Measurements from ENCODE around the gene PPIL4. TPM values are rescaled to one million over a fixed set of nuclear protein-coding genes. Genes with fewer than 3 reads are reported as not detected.

The PPIL4 gene
- total and polyA plus RNA-seq, 2 experiments from 2014 or later = 31.4 to 38.7 TPM

GRCh38 chr6:149510793-149511512 is 34.9 kb downstream of the PPIL4 start:
- no peaks in the 10 kb centered on the region for H3K4me1 ChIP-seq (ENCODE audit: insufficient read depth)

GRCh38 chr6:149508485-149508884 is 37.4 kb downstream of the PPIL4 start:
- Histone ChIP-seq H3K4me3 (no peak overlapping the region), H3K27ac (no peak overlapping the region), H3K27me3 (no peaks in the 10 kb centered on the region), H2AFZ (no peak overlapping the region), H3K4me2 (no peak overlapping the region), H3K36me3 (replicated peaks; ENCODE audit: insufficient read depth, low read depth) (no peaks in the 10 kb centered on the region), H3K9me2 (replicated peaks; ENCODE audit: insufficient read depth) (no peaks in the 10 kb centered on the region), H4K20me1 (ENCODE audit: insufficient read depth, poor library complexity, severe bottlenecking) (no peaks in the 10 kb centered on the region), H3K4me1 (ENCODE audit: insufficient read depth) (no peaks in the 10 kb centered on the region), H3K79me2 (peaks cover 4% of the 10 kb centered on the region), H3K9me3 (ENCODE audit: low read depth) (no peaks in the 10 kb centered on the region)
- 83% methylated on average over 3 of the region's 3 CpGs for WGBS (ENCODE audit: low lambda C conversion rate, missing lambda C conversion rate)
- DNase-seq (ENCODE audit: low spot score) = no peak
- TF ChIP-seq CTCF (IDR thresholded peaks at IDR 0.05; ENCODE audit: poor library complexity) (no peak), EZH2phosphoT487 (IDR thresholded peaks at IDR 0.05; ENCODE audit: low read depth, severe bottlenecking, unreplicated experiment) (no peak), EZH2 (IDR thresholded peaks at IDR 0.05; ENCODE audit: borderline replicate concordance) (no peak)

More at GRCh38 chr6:149510793-149511512, 34.9 kb downstream of the PPIL4 start:
- H3K36me3 ChIP-seq (replicated peaks; ENCODE audit: insufficient read depth, low read depth) = no peaks in the 10 kb centered on the region
- TF ChIP-seq EZH2 (IDR thresholded peaks at IDR 0.05; ENCODE audit: borderline replicate concordance) = no peak
- TF ChIP-seq CTCF (IDR thresholded peaks at IDR 0.05; ENCODE audit: poor library complexity) = no peak
- no peak for TF ChIP-seq EZH2phosphoT487 (IDR thresholded peaks at IDR 0.05; ENCODE audit: low read depth, severe bottlenecking, unreplicated experiment)
- H3K4me2 ChIP-seq = no peak overlapping the region
- no peaks in the 10 kb centered on the region for H3K9me3 ChIP-seq (ENCODE audit: low read depth)
- DNase-seq (ENCODE audit: low spot score) = no peak
- H2AFZ ChIP-seq = no peak overlapping the region
- H3K9me2 ChIP-seq (replicated peaks; ENCODE audit: insufficient read depth) = no peaks in the 10 kb centered on the region
- 93% methylated on average over 4 of the region's 4 CpGs for WGBS (ENCODE audit: low lambda C conversion rate, missing lambda C conversion rate)
- H4K20me1 ChIP-seq (ENCODE audit: insufficient read depth, poor library complexity, severe bottlenecking) = no peaks in the 10 kb centered on the region
- no peak overlapping the region for H3K4me3 ChIP-seq
- no peak overlapping the region for H3K27ac ChIP-seq
- H3K79me2 ChIP-seq = peaks cover 4% of the 10 kb centered on the region
- no peaks in the 10 kb centered on the region for H3K27me3 ChIP-seq

DNA sequence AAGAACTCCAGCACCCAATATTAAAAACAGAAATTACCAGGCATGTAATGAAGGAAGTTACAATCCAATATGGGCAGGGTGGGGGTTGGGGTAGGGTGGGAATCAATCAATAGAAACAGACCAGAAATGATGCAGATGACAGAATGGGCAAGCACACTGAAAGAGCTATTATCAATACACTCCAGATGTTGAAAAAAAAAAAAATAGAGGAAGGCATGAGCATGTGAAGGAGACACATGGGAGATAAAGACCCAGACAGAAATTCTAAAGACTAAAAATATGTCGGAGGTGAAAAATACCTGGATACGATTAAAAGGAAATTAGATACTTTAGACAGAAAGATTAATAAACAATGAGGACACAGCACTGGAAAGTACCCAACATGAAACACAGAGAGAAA is 42.0 kb downstream of the PPIL4 start:
- DNase-seq (ENCODE audit: low spot score) = no peak
- Histone ChIP-seq H3K27me3 (no peaks in the 10 kb centered on the region), H2AFZ (no peak overlapping the region), H3K4me2 (no peak overlapping the region), H3K4me1 (ENCODE audit: insufficient read depth) (no peaks in the 10 kb centered on the region), H3K36me3 (replicated peaks; ENCODE audit: insufficient read depth, low read depth) (no peaks in the 10 kb centered on the region), H3K9me3 (ENCODE audit: low read depth) (no peaks in the 10 kb centered on the region), H3K9me2 (replicated peaks; ENCODE audit: insufficient read depth) (no peaks in the 10 kb centered on the region), H3K79me2 (peaks cover 4% of the 10 kb centered on the region), H4K20me1 (ENCODE audit: insufficient read depth, poor library complexity, severe bottlenecking) (no peaks in the 10 kb centered on the region), H3K27ac (no peak overlapping the region), H3K4me3 (no peak overlapping the region)
- TF ChIP-seq CTCF (IDR thresholded peaks at IDR 0.05; ENCODE audit: poor library complexity) = no peak
- no peak for TF ChIP-seq EZH2phosphoT487 (IDR thresholded peaks at IDR 0.05; ENCODE audit: low read depth, severe bottlenecking, unreplicated experiment)
- TF ChIP-seq EZH2 (IDR thresholded peaks at IDR 0.05; ENCODE audit: borderline replicate concordance) = no peak
- WGBS (ENCODE audit: low lambda C conversion rate, missing lambda C conversion rate) = 86% methylated on average over 2 of the region's 2 CpGs

Data from hepatocyte (in vitro differentiated cells).